NCI-H2171 (cell line): ENCODE data around the gene COQ3.

ENCODE experiments used
- DNase-seq: peaks from one replicate; lab custom pipeline; 2025; lab: John Stamatoyannopoulos, UW

COQ3 gene

DNA sequence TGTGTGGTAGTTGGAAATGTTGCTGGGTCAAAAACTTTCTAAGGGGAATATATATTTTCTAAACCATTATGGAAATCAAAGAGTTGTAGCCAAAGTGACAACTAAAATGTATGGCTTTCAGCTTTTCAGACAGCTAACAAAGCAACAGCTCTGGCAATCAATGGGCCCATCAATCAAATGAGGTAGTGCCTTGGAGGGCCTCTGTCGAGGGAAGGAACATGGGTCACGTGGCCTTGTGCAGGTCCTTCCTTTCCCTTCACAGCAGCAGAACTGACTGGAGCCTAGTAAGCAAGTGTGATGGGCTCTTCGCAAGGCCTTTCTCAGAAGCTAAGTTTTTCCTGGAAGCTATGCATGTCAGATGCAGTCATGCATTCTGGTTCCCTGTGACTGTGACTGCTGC lies 62.5 kb downstream of the COQ3 start:
- DNase-seq, result no peak

DNA sequence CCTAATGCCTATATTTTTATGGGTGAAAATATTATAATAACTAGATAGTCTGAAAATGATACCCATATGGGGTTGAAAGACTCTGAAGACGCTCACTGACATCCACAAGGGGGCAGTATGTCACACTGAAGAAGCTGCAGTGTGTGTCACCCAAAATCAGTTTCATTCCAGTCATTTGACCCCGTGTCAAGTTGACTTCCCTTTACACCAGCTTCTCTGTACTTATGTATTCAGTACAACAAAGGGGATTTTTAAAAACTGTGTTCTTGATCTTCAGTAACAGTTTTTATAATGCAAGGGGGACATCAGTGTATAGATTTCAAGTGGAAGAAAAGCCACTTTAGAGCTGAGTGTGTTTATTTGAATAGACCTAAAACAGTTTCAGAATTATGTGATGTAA lies 63.8 kb downstream of the COQ3 start:
- no peak for DNase-seq

DNA sequence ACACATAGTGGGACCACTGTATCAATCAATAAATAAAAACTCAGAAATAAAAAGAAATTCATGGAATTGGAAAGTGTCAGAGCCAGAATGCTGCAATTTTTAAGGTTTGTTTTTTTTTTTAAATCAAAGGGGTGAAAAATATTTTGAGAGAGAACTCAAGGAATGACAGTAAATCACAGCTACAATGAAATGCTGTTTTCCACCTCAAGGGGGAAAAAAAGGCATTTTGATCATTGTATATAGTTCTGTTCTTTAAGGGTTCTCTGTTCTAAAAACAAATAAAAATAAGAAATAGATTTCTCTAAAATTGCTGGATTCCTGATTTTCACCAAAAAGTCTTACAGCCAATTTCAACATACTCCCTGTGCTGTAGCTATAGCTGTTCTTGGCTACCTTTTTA lies 69.0 kb downstream of the COQ3 start:
- no peak for DNase-seq
